Tibial nerve (tissue), 4 donors: ENCODE results near the gene CIAO2B. TPM values are rescaled to one million over a fixed set of nuclear protein-coding genes. Genes with fewer than 3 reads are reported as not detected.

Source experiments
- DNase-seq, 2 donors: peaks; one replicate each; pipeline ENCODE4 v3.0.0-alpha.2; 2019; ENCODE audit warnings: low spot score in 2 of 2
- H3K27ac ChIP-seq, 4 donors: fragments of 200-600 bp; sonication (generic) in 3 of 4; one replicate each; pipeline ENCODE4 v1.5.1; 2017 to 2019; ENCODE audit warnings: mild to moderate bottlenecking in 1 of 4
- H3K27me3 ChIP-seq, 2 donors: fragments of 200-600 bp; sonication (generic) in 1 of 2; one replicate each; pipeline versions ENCODE4 v1.5.1 to v1.6.0; 2017 to 2019
- H3K36me3 ChIP-seq, 3 donors: fragments of 200-600 bp; sonication (generic); one replicate each; pipeline ENCODE4 v1.5.1; 2018 to 2019
- H3K4me1 ChIP-seq, 4 donors: fragments of 200-600 bp; sonication (generic) in 3 of 4; one replicate each; pipeline ENCODE4 v1.5.1; 2017 to 2019
- H3K4me3 ChIP-seq, 4 donors: fragments of 200-600 bp; sonication (generic) in 3 of 4; one replicate each; pipeline ENCODE4 v1.5.1; 2017 to 2019; ENCODE audit warnings: mild to moderate bottlenecking in 1 of 4, moderate library complexity in 1 of 4
- H3K9me3 ChIP-seq, 4 donors: fragments of 200-600 bp; sonication (generic) in 3 of 4; one replicate each; pipeline ENCODE4 v1.5.1; 2017 to 2019
- EP300 ChIP-seq, 2 donors: sonication (generic); formaldehyde crosslinking; IDR thresholded peaks; one replicate each; pipeline ENCODE4 v1.6.1; 2017; ENCODE audit warnings: antibody characterized with exemption in 2 of 2, mild to moderate bottlenecking in 1 of 2
- POLR2A ChIP-seq, 2 donors: fragments of 450-650 bp; IDR thresholded peaks; one replicate each; pipeline ENCODE4 v1.6.1; 2017; ENCODE audit warnings: antibody characterized with exemption in 2 of 2, mild to moderate bottlenecking in 2 of 2, moderate library complexity in 2 of 2
- WGBS, 2 donors: methylation state at CpG; one replicate each; pipeline ENCODE4 v1.1.5; 2018; 5-methylcytosine and 5-hydroxymethylcytosine counted together
- total RNA-seq, 4 donors: library from RNA; depleted of rRNA; stranded (reverse); fragments of >200 nt; gene quantifications; one replicate each; pipeline ENCODE4 v1.1.0, GENCODE V29; 2016
- TF ChIP-seq, protein P1 (sequence below), 5 experiments: fragments of 200-600 bp in 3 of 5; fragments of 450-650 bp in 2 of 5; sonication (generic) in 3 of 5; IDR thresholded peaks; one replicate each; pipeline ENCODE4 v1.5.1; 2016 to 2019; ENCODE audit warnings: antibody characterized with exemption in 5 of 5, mild to moderate bottlenecking in 3 of 5, moderate library complexity in 2 of 5

Gene CIAO2B
- total RNA-seq, 4 donors from 2014 or later = 57.1 to 111 (median 89.9) TPM

DNA sequence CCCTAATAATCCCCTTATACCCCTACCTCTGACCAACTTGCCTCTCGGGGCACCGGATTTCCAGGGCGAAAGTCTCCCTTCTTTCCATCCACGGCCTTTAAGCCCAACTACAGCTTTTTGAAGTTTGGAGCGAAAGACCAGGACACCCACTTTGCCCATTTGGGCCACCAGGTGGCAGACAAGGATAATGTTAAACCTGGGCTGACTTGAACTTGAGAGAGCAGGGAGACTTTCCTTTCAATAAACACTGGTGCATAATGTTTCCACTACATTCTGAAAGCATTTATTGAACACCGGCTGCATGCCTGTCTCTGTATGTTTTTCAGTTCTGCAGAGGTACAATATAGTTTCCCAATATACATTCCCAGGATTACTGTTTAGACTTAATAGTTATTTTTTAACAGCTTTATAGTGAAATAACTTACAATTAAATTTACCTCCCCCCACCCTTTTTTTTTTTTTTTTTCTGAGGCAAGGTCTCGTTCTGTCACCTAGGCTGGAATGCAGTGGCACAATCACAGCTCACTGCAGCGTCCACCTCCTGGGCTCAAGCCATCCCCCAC lies 20.0 kb upstream of the CIAO2B start:
- H3K4me1 ChIP-seq = peaks cover 0 to 2% (median under 1%) of the 10 kb centered on the region in 4 donors
- H3K27ac ChIP-seq = no peak overlapping the region
- no peaks in the 10 kb centered on the region for H3K36me3 ChIP-seq
- no peak overlapping the region for H3K4me3 ChIP-seq
- 23% methylated on average over 8 of the region's 8 CpGs for WGBS, 2 donors
- H3K9me3 ChIP-seq = peaks cover 0 to 6% (median 0%) of the 10 kb centered on the region in 4 donors
- peak; percentile 66 to 91 for DNase-seq
- peaks cover 0 to 13% of the 10 kb centered on the region in 2 donors for H3K27me3 ChIP-seq
- TF ChIP-seq EP300 (IDR thresholded peaks at IDR 0.05) = no peak
- TF ChIP-seq, protein P1, sequence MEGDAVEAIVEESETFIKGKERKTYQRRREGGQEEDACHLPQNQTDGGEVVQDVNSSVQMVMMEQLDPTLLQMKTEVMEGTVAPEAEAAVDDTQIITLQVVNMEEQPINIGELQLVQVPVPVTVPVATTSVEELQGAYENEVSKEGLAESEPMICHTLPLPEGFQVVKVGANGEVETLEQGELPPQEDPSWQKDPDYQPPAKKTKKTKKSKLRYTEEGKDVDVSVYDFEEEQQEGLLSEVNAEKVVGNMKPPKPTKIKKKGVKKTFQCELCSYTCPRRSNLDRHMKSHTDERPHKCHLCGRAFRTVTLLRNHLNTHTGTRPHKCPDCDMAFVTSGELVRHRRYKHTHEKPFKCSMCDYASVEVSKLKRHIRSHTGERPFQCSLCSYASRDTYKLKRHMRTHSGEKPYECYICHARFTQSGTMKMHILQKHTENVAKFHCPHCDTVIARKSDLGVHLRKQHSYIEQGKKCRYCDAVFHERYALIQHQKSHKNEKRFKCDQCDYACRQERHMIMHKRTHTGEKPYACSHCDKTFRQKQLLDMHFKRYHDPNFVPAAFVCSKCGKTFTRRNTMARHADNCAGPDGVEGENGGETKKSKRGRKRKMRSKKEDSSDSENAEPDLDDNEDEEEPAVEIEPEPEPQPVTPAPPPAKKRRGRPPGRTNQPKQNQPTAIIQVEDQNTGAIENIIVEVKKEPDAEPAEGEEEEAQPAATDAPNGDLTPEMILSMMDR (IDR thresholded peaks at IDR 0.05) = peak; percentile 59 to 81 (median 67)

DNA sequence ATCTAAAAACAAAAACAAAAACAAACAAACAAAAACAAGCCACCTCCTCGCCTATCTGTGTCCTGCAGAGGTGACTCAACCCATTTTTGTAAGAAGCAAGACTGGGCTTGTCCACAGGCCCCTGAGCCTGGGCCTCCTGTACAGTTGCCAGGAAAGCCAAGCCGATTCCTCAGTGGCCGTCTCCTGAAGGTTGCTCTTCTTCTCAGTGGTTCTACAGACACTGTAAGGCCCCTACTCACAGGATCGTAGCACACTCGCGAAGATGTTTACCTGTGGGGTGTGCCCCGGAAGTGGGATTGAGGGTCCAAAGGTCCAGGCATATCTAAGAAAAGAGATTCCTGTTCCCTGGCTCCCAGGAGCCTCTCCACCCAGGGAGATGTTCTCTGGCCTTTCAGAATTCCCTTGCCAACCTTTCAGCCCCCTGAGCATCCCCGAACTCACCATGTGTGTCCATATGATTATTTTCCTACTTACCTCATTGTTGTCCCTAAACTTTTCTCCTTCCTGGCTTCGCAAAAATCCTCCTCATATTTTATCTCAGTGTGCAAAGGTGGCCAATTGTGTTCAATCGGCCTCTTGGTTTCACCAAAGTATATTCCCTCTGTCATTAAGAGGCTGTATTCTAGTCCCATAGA lies 19.4 kb upstream of the CIAO2B start:
- peaks cover 0 to 16% of the 10 kb centered on the region in 2 donors for H3K27me3 ChIP-seq
- no peak for TF ChIP-seq EP300 (IDR thresholded peaks at IDR 0.05)
- TF ChIP-seq, protein P1 (IDR thresholded peaks at IDR 0.05) = no peak
- TF ChIP-seq POLR2A (IDR thresholded peaks at IDR 0.05) = no peak

DNA sequence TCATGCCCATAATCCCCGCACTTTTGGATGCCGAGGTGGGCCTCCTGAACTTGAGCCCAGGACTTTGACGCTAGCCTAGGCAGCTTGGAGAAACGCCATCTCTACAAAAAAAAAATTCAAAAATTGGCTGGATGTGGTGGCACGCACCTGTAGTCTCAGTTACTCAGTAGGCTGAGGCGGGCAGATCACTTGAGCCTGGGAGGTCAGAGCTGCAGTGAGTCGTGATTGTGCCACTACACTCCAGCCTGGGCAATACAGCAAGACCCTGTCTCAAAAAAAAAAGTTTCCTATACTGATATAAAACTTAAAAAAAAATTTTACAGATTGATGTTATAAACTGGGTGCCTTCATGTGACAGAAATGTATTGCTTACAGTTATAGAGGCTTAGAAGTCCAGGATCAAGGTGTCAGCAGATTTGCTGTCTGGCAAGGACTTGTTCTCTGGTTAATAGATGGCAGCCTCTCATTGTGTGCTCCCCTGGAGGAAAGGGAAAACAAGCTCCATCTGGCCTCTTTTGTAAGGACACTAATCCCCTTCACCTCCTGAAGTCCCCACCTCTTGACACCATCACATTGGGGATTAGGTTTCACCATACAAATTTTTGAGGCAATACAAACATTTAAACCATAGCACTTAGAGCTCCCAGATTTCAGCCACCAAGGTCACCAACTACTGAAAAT lies 18.4 kb upstream of the CIAO2B start:
- Histone ChIP-seq H3K36me3 (no peaks in the 10 kb centered on the region), H3K4me1 (peaks cover 0 to 14% (median 11%) of the 10 kb centered on the region in 4 donors), H3K27me3 (peaks cover 0 to 16% of the 10 kb centered on the region in 2 donors), H3K9me3 (peaks cover 0 to 6% (median 0%) of the 10 kb centered on the region in 4 donors), H3K4me3 (no peak overlapping the region), H3K27ac (no peak overlapping the region)
- DNase-seq = no peak
- no peak for TF ChIP-seq EP300 (IDR thresholded peaks at IDR 0.05)
- TF ChIP-seq, protein P1 (IDR thresholded peaks at IDR 0.05) = no peak
- 84 to 85% methylated on average over 7 of the region's 7 CpGs for WGBS, 2 donors

More for the DNA sequence above, 19.4 kb upstream of the CIAO2B start:
- Histone ChIP-seq H3K36me3 (no peaks in the 10 kb centered on the region), H3K27ac (no peak overlapping the region), H3K4me1 (peaks cover 0 to 8% (median 6%) of the 10 kb centered on the region in 4 donors), H3K9me3 (peaks cover 0 to 6% (median 0%) of the 10 kb centered on the region in 4 donors), H3K4me3 (no peak overlapping the region)
- DNase-seq = no peak
- 77 to 78% methylated on average over 10 of the region's 10 CpGs for WGBS, 2 donors

DNA sequence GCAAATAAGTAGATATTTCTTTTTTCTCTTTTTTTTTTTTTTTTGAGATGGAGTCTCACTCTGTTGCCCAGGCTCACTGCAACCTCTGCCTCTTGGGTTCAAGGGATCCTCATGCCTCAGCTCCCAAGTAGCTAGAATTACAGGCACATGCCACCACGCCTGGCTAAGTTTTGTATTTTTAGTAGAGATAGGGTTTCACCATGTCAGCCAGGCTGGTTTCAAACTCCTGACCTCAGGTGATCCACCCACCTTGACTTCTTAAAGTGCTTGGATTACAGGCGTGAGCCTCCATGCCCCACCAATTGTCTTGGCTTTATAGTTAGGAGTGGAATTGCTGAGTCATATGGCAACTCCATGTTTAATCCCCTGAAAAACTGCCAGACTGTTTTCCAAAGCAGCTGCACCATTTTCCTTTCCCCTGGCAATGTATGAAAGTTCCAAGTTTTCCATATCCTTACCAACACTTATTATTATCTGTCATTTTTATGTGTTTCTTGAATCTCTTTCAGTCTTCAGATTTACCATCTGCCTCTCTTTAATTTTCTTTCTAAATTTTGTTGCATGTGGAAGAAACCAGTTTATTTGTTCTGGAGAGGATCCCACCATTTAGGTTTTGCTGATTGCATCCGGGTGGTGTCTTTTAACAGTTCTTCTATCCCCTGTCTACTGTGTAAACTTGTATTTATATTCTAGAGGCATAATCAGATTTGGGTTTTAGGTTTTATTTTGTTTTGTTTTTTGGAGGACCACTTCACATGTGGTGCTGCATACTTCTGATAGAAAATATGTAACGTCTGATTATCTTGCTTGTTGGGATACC lies 17.0 kb upstream of the CIAO2B start:
- Histone ChIP-seq H3K36me3 (no peaks in the 10 kb centered on the region), H3K9me3 (peaks cover 0 to 6% (median 0%) of the 10 kb centered on the region in 4 donors), H3K27ac (no peak overlapping the region), H3K4me1 (peaks cover 0 to 20% (median 11%) of the 10 kb centered on the region in 4 donors), H3K4me3 (no peak overlapping the region), H3K27me3 (peaks cover 0 to 16% of the 10 kb centered on the region in 2 donors)
- TF ChIP-seq, protein P1 (IDR thresholded peaks at IDR 0.05) = no peak
- TF ChIP-seq EP300 (IDR thresholded peaks at IDR 0.05) = no peak
- no peak for TF ChIP-seq POLR2A (IDR thresholded peaks at IDR 0.05)
- WGBS, 2 donors = 83 to 86% methylated on average over 4 of the region's 4 CpGs
- no peak for DNase-seq
